Activated B cell treated with CpG ODN at 0.5 μM for 24 hours (primary cell): ENCODE measurements around the gene EHMT1. TPM values are rescaled to one million over a fixed set of nuclear protein-coding genes. Genes with fewer than 3 reads are reported as not detected.

Experiments used
- ATAC-seq: fragments of 200-7000 bp; cut with Tn5 transposase; one replicate; pipeline ENCODE4 v1.10.0; 2021; ENCODE audit warnings: low read depth, mild to moderate bottlenecking, moderate library complexity
- CTCF ChIA-PET: fragments of 350-600 bp; sonication (Branson Sonifier 250); formaldehyde crosslinking; loops from one replicate; lab custom pipeline; 2021; ENCODE audit warnings: antibody characterized with exemption; lab: Charles Lee
- POLR2A ChIA-PET: fragments of 350-600 bp; sonication (Branson Sonifier 250); formaldehyde crosslinking; loops from one replicate; lab custom pipeline; 2021; ENCODE audit warnings: antibody characterized with exemption; lab: Charles Lee
- DNase-seq: peaks from one replicate; pipeline ENCODE4 v3.0.0; 2022
- H3K27ac Mint-ChIP-seq: one replicate; pipeline ENCODE4 v1.8.0; 2020; ENCODE audit warnings: mixed read lengths
- H3K27me3 Mint-ChIP-seq: one replicate; pipeline ENCODE4 v1.8.0; 2021; ENCODE audit warnings: mixed read lengths
- H3K36me3 Mint-ChIP-seq: one replicate; pipeline ENCODE4 v1.8.0; 2021; ENCODE audit warnings: low read depth, mixed read lengths
- H3K4me1 Mint-ChIP-seq: one replicate; pipeline ENCODE4 v1.8.0; 2021; ENCODE audit warnings: mixed read lengths
- H3K4me3 Mint-ChIP-seq: one replicate; pipeline ENCODE4 v1.8.0; 2020; ENCODE audit warnings: mild to moderate bottlenecking, mixed read lengths
- H3K9me3 Mint-ChIP-seq: one replicate; pipeline ENCODE4 v1.8.0; 2020; ENCODE audit warnings: mixed read lengths
- CTCF ChIP-seq: fragments of 200-600 bp; IDR thresholded peaks from one replicate; pipeline ENCODE4 v1.8.0; 2022; ENCODE audit warnings: antibody characterized with exemption, mild to moderate bottlenecking
- intact Hi-C: fragments of 100-400 bp; cut with micrococcal nuclease; formaldehyde crosslinking; loops from one replicate; pipeline ENCODE4 v1.15.1; 2024
- total RNA-seq: library from RNA; stranded (reverse); gene quantifications from 2 replicates; pipeline ENCODE4 v1.2.3, GENCODE V29; 2022

The EHMT1 gene
- total RNA-seq, 1 donor from 2014 or later = 163 TPM

- ChIA-PET CTCF (interaction anchor here (0.8 to 3.2 kb wide), 4 partner anchors 10 to 36 kb away, joined by 3 to 13 read pairs (median 8); no protein-coding TSS in a partner anchor), POLR2A (interaction anchor here (0.5 to 0.9 kb wide), 2 partner anchors 13 to 17 kb away, joined by 3 read pairs; no protein-coding TSS in a partner anchor)
- H3K9me3 Mint-ChIP-seq = no peaks in the 10 kb centered on the region
- intact Hi-C loops = no loop called here
- no peak overlapping the region for H3K4me3 Mint-ChIP-seq
- no peak for ATAC-seq
- no peak overlapping the region for H3K27ac Mint-ChIP-seq
- TF ChIP-seq CTCF = no peak
- H3K36me3 Mint-ChIP-seq = peaks cover 21% of the 10 kb centered on the region
- no peaks in the 10 kb centered on the region for H3K27me3 Mint-ChIP-seq
- no peak for DNase-seq
- peaks cover 72% of the 10 kb centered on the region for H3K4me1 Mint-ChIP-seq
Measured at GRCh38 chr9:137694236-137694959, 75.6 kb downstream of the EHMT1 start.

GRCh38 chr9:137694962-137695875, 76.4 kb downstream of the EHMT1 start:
- DNase-seq (no peak), ATAC-seq (peak; percentile 76)
- H3K4me1 Mint-ChIP-seq = peaks cover 72% of the 10 kb centered on the region
- ChIA-PET POLR2A (interaction anchor here (0.5 to 0.9 kb wide), 5 partner anchors 10 to 22 kb away, joined by 3 to 8 read pairs (median 3); no protein-coding TSS in a partner anchor), CTCF (interaction anchor here (0.8 to 3.2 kb wide), 6 partner anchors 9 to 75 kb away, joined by 3 to 13 read pairs (median 4); no protein-coding TSS in a partner anchor)
- no peaks in the 10 kb centered on the region for H3K9me3 Mint-ChIP-seq
- H3K27ac Mint-ChIP-seq = peak overlapping the region; percentile 37
- peaks cover 21% of the 10 kb centered on the region for H3K36me3 Mint-ChIP-seq
- intact Hi-C loops = loop anchor here (1.0 kb wide), 1 partner anchor 22 kb away; no protein-coding TSS in a partner anchor
- TF ChIP-seq CTCF = no peak
- H3K4me3 Mint-ChIP-seq = no peak overlapping the region
- H3K27me3 Mint-ChIP-seq = no peaks in the 10 kb centered on the region

GRCh38 chr9:137696136-137696925, 77.5 kb downstream of the EHMT1 start:
- Mint-ChIP-seq H3K4me3 (no peak overlapping the region), H3K4me1 (peaks cover 73% of the 10 kb centered on the region), H3K27me3 (no peaks in the 10 kb centered on the region), H3K9me3 (no peaks in the 10 kb centered on the region), H3K36me3 (peaks cover 24% of the 10 kb centered on the region), H3K27ac (no peak overlapping the region)
- ChIA-PET CTCF (interaction anchor here (0.9 to 3.2 kb wide), 4 partner anchors 8 to 77 kb away, joined by 3 to 13 read pairs (median 7); no protein-coding TSS in a partner anchor), POLR2A (interaction anchor here (0.6 kb wide), 1 partner anchor 18 kb away, joined by 8 read pairs; no protein-coding TSS in a partner anchor)
- intact Hi-C loops = no loop called here
- TF ChIP-seq CTCF = no peak
- no peak for ATAC-seq
- no peak for DNase-seq

- DNase-seq (no peak), ATAC-seq (no peak)
- ChIA-PET POLR2A (no interaction called here), CTCF (interaction anchor here (0.6 to 3.2 kb wide), 3 partner anchors 8 to 31 kb away, joined by 3 to 11 read pairs (median 5); no protein-coding TSS in a partner anchor)
- Mint-ChIP-seq H3K36me3 (peaks cover 24% of the 10 kb centered on the region), H3K27me3 (no peaks in the 10 kb centered on the region), H3K27ac (no peak overlapping the region), H3K4me1 (peaks cover 64% of the 10 kb centered on the region), H3K9me3 (no peaks in the 10 kb centered on the region), H3K4me3 (no peak overlapping the region)
- intact Hi-C loops = no loop called here
- no peak for TF ChIP-seq CTCF
Measured at GRCh38 chr9:137697193-137697592, 78.4 kb downstream of the EHMT1 start.
